Fibroblast of skin of abdomen (primary cell): ENCODE results near the gene ABCA9.
"Not testable (repeated sequence)": the region's sequence is repeated elsewhere in the genome, so short reads cannot be mapped to it uniquely, and the experiment has no call there.

ENCODE experiments used
- DNase-seq: peaks from one replicate; pipeline ENCODE4 v3.0.0-alpha.2; 2013

The ABCA9 gene

DNA sequence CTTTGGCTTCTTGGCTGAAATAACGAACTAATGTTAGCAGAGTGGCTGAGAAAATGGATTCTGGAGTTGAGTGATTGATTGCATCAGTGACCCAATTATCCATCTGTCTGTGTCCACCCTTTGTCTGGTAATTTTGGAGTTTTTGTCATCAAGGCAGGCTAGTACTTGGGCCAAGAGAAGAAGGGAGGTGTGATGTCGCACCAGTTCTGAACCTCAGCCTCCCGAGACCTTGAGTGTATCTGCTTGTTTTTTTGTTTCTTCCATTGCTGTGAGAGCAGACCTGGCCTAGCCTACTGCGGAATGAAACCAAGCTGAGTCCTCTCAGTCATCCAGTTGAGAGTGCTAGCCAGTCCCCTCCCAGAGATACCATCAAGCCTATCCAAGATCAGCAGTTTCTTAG lies 110.0 kb downstream of the ABCA9 start:
- DNase-seq, result no peak

GRCh38 chr17:68947868-68948267 lies 112.9 kb downstream of the ABCA9 start:
- DNase-seq, result not testable (repeated sequence)

- DNase-seq, result no peak
Measured at GRCh38 chr17:68944435-68945035, 116.2 kb downstream of the ABCA9 start.

DNA sequence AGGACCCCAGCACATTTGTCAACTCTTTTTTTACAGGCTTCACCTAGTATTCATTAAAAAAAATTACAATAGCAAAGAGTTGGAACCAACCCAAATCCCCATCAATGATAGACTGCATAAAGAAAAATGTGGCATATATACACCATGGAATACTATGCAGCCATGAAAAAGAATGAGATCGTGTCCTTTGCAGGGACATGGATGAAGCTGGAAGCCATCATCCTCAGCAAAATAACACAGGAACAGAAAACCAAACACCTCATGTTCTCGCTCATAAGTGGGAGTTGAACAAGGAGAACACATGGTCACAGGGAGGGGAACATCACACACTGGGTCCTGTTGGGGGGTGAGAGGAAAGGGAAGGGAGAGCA lies 116.9 kb downstream of the ABCA9 start:
- not testable (repeated sequence) for DNase-seq

GRCh38 chr17:68943123-68943811 lies 117.5 kb downstream of the ABCA9 start:
- no peak for DNase-seq

GRCh38 chr17:68942389-68942788 lies 118.3 kb downstream of the ABCA9 start:
- no peak for DNase-seq

DNA sequence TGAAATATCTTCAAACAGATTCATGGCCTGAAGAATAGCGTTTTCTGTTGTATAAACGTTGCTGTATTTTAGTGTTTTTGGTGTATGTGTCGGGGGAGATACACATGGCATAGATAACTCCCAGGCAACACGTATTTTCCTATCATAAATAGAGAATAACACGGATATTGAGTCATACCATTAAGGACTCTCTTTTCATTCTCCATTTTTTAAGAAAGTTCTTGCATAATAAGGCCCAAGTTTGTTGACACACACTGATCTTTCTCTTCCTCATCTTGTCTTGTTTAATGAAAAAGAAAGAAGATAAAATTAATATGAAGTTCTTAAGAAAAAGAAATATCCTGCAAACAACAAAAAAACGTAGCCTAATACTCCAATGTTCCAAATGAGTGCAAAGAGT lies 119.0 kb downstream of the ABCA9 start:
- DNase-seq, result no peak

DNA sequence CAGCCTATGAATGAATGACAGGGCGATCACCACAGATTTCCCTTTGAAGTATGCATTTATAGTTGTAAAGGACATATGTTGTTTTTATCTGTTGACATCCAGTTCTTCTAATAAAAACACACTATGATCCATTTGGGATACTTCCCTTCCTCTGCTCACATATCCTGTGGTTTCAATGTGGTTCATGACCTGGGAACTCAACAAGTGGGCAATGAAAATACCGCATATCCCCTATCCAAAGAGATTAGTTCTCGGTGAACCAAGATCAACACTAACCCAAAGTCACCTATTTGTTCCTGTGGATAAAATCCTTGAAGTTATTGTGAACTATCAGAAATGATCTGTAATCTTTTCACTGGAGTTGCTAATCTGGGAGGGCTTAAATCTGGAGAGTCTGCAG lies 121.5 kb downstream of the ABCA9 start:
- DNase-seq, result no peak

DNA sequence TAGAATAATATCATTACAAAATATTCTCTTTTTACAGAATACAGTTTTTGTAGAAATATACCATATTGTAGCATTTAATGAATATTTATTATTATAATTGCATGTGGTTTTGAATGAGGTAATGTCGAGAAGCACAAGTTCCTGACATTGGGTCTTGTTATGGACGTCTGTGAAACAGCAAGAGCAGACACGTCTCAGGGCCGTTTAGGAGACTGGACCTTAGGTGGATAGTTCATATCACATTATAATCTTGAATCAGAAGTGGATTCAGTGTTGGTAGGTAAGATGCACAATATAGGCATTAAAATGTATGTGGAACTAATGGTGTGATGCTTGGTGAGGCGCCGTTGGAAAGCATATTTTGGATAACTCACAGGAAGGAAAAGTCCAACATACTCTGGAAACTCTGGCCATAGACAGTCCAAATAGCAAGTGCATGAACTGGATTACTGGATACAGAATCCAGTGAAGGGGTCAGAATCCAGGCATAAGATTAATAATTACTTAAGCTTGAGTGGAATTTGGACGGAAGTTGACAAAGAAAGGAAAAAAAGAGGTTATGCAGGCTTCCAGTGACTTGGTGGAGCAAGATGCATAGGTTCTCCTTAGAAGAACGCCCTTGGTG lies 122.7 kb downstream of the ABCA9 start:
- DNase-seq, result no peak

DNA sequence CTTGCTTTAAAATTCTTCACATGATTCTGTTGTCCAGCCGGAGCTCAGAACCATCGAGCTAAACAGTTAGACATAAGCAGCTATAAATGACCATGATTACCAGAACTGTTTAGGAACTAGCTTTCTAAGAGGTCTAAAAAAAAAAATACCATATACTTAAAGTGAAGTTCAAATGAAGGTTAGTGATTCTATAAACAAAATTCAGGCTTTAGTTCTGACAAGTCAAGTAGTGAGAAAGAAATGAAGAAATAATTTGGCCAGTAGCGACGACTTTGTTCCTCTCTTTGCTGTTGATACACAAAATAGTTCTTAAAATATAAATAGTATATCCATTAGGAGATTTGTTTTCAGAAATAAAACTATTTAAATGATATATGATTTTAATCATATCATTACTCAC lies 133.2 kb downstream of the ABCA9 start:
- no peak for DNase-seq

DNA sequence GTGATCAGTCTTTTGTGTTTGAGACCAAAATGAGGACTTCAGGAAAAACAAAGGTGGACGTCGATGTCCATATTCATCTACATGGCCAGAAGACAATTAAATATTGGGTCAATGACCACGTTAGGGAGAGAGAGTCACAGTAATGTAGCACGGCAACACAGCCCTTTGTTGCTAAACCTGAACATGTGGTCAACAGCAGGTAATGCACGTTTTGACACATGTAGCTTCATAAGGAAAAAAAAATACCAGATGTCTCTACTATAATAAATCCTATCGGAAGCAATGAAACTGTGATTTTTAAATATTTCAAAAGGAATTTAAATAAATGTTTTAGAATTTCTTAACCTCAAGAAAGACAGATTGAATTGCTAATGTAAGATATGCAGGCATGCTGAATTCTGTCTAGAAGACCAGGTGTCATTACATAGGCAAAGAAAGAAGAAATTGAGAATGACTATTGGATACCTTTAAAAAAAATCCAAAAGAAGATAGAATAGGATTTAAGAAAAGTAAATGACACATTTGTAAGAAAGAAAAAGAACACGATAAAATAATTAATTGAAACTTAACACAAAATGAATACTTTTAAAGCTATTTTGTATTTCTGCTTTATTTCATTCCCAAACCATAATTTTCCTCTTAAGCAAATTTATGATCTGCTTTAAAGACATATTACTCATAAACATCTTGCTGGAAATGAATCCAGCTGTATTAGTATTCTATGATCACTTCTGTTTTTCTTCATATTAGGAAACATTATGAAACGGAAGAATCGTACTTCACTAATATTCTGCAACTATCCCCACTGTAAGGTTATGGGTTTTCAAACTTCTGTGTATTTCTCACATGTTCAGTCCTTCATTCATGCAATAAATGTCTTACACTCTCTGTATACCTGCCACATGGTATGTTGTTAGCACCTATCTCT lies 135.7 kb downstream of the ABCA9 start:
- no peak for DNase-seq
